H1 (cell line): ENCODE results near the gene MFAP4. TPM values are rescaled to one million over a fixed set of nuclear protein-coding genes. Genes with fewer than 3 reads are reported as not detected.

Experiments used
- CTCF ChIA-PET: fragments of 300-600 bp; sonication (Branson Sonifier 250); formaldehyde crosslinking; loops from one replicate; lab custom pipeline; 2021; ENCODE audit not compliant: partially characterized antibody; lab: Charles Lee
- POLR2A ChIA-PET: fragments of 300-600 bp; sonication (Branson Sonifier 250); formaldehyde crosslinking; loops from one replicate; lab custom pipeline; 2021; ENCODE audit warnings: inconsistent platforms; ENCODE audit not compliant: partially characterized antibody; lab: Charles Lee
- DNase-seq, 2 experiments: peaks; one replicate each; pipeline versions ENCODE4 v3.0.0 to v3.0.0-alpha.2; 2010 to 2022; ENCODE audit warnings: low spot score in 2 of 2, low read depth in 1 of 2, mixed read lengths in 1 of 2
- FAIRE-seq: peaks from 2 replicates; lab custom pipeline; 2011; peaks lifted over from hg19 to GRCh38; lab: Jason Lieb, UNC
- H2AFZ ChIP-seq: 2 replicates; pipeline ENCODE4 v1.8.1; 2012; ENCODE audit warnings: low read length, inconsistent platforms
- H2AK5ac ChIP-seq: 2 replicates; pipeline ENCODE4 v1.6.1; 2013; ENCODE audit warnings: low read depth, low read length
- H2BK120ac ChIP-seq: replicated peaks from 2 replicates; pipeline ENCODE3; 2013; ENCODE audit warnings: low read depth, low read length, inconsistent platforms
- H2BK12ac ChIP-seq: 2 replicates; pipeline ENCODE4 v1.6.1; 2013; ENCODE audit warnings: low read depth, low read length
- H2BK15ac ChIP-seq: 2 replicates; pipeline ENCODE4 v1.6.1; 2013; ENCODE audit warnings: low read length
- H2BK20ac ChIP-seq: 2 replicates; pipeline ENCODE4 v1.6.1; 2013; ENCODE audit warnings: low read length
- H2BK5ac ChIP-seq: 2 replicates; pipeline ENCODE4 v1.6.1; 2013; ENCODE audit warnings: low read depth, low read length
- H3K14ac ChIP-seq: 2 replicates; pipeline ENCODE4 v1.6.1; 2013; ENCODE audit warnings: inconsistent platforms; ENCODE audit not compliant: insufficient read length
- H3K18ac ChIP-seq: 2 replicates; pipeline ENCODE4 v1.6.1; 2013; ENCODE audit warnings: low read length; ENCODE audit errors: extremely low read depth
- H3K23ac ChIP-seq: 2 replicates; pipeline ENCODE4 v1.6.1; 2013; ENCODE audit warnings: inconsistent platforms; ENCODE audit not compliant: insufficient read length
- H3K23me2 ChIP-seq: 2 replicates; pipeline ENCODE4 v1.6.1; 2013; ENCODE audit warnings: low read depth, low read length
- H3K27ac ChIP-seq: 2 replicates; pipeline ENCODE4 v1.6.1; 2011; ENCODE audit warnings: low read depth, low read length, inconsistent platforms
- H3K27me3 ChIP-seq, 4 experiments: replicated peaks in 1 of 4; 1 replicate in 1 of 4; 2 replicates in 3 of 4; pipeline versions ENCODE4 v1.6.1 to v1.8.1; 2011 to 2013; ENCODE audit warnings: low read length in 3 of 4, mild to moderate bottlenecking in 3 of 4, inconsistent platforms in 2 of 4, mixed read lengths in 2 of 4, moderate library complexity in 1 of 4; ENCODE audit not compliant: control insufficient read depth in 3 of 4, insufficient read depth in 3 of 4; ENCODE audit errors: extremely low read depth in 1 of 4
- H3K36me3 ChIP-seq, 4 experiments: 2 replicates each; pipeline versions ENCODE4 v1.6.1 to v1.8.1; 2011 to 2013; ENCODE audit warnings: mild to moderate bottlenecking in 4 of 4, low read length in 3 of 4, moderate library complexity in 2 of 4, control low read depth in 1 of 4, inconsistent platforms in 1 of 4; ENCODE audit not compliant: insufficient read depth in 4 of 4, control insufficient read depth in 2 of 4
- H3K4ac ChIP-seq: replicated peaks from 2 replicates; pipeline ENCODE3; 2013; ENCODE audit warnings: low read length, low read depth, mixed read lengths, inconsistent platforms; ENCODE audit not compliant: insufficient read length
- H3K4me1 ChIP-seq, 4 experiments: replicated peaks in 1 of 4; 1 replicate in 1 of 4; 2 replicates in 3 of 4; pipeline versions ENCODE4 v1.6.1 to v1.8.1; 2011 to 2013; ENCODE audit warnings: low read length in 3 of 4, inconsistent platforms in 2 of 4, mixed read lengths in 1 of 4; ENCODE audit not compliant: insufficient read depth in 4 of 4, control insufficient read depth in 3 of 4
- H3K4me2 ChIP-seq, 2 experiments: 2 replicates each; pipeline versions ENCODE4 v1.6.1 to v1.8.1; 2011 to 2013; ENCODE audit warnings: low read depth in 2 of 2, low read length in 2 of 2, control low read depth in 1 of 2, inconsistent platforms in 1 of 2, mild to moderate bottlenecking in 1 of 2; ENCODE audit not compliant: insufficient read depth in 1 of 2
- H3K4me3 ChIP-seq, 4 experiments: fragments of 200-600, 300-600 bp in 1 of 4; sonication (generic), shearing (Covaris generic), sonication (Bioruptor Twin) in 1 of 4; 2 replicates each; pipeline versions ENCODE4 v1.5.1 to v1.8.1; 2011 to 2016; ENCODE audit warnings: low read length in 4 of 4, low read depth in 3 of 4, control low read depth in 2 of 4, inconsistent platforms in 2 of 4, mild to moderate bottlenecking in 2 of 4, mixed read lengths in 1 of 4, moderate library complexity in 1 of 4; ENCODE audit not compliant: insufficient read depth in 2 of 4; ENCODE audit errors: extremely low read depth in 1 of 4
- H3K56ac ChIP-seq: replicated peaks from 2 replicates; pipeline ENCODE3; 2013; ENCODE audit warnings: low read depth, mild to moderate bottlenecking, mixed read lengths, low read length, inconsistent platforms; ENCODE audit not compliant: insufficient read length
- H3K79me1 ChIP-seq: 2 replicates; pipeline ENCODE4 v1.6.1; 2013; ENCODE audit warnings: low read depth, low read length, control low read depth
- H3K79me2 ChIP-seq, 2 experiments: 2 replicates each; pipeline versions ENCODE4 v1.6.1 to v1.8.1; 2012 to 2013; ENCODE audit warnings: low read length in 2 of 2, mild to moderate bottlenecking in 2 of 2, inconsistent platforms in 1 of 2; ENCODE audit not compliant: insufficient read depth in 2 of 2, control insufficient read depth in 1 of 2
- H3K9ac ChIP-seq, 4 experiments: replicated peaks in 1 of 4; 1 replicate in 1 of 4; 2 replicates in 3 of 4; pipeline versions ENCODE4 v1.6.1 to v1.8.1; 2011 to 2013; ENCODE audit warnings: low read depth in 3 of 4, low read length in 3 of 4, control low read depth in 2 of 4, mild to moderate bottlenecking in 2 of 4, moderate library complexity in 2 of 4, inconsistent platforms in 1 of 4; ENCODE audit errors: extremely low read depth in 1 of 4
- H3K9me3 ChIP-seq, 2 experiments: 2 replicates each; pipeline versions ENCODE4 v1.6.1 to v1.8.1; 2012 to 2013; ENCODE audit warnings: mild to moderate bottlenecking in 2 of 2, moderate library complexity in 2 of 2, control low read depth in 1 of 2, inconsistent platforms in 1 of 2, low read depth in 1 of 2, low read length in 1 of 2, mixed read lengths in 1 of 2; ENCODE audit not compliant: insufficient read depth in 2 of 2
- H4K20me1 ChIP-seq, 2 experiments: replicated peaks in 1 of 2; 2 replicates each; pipeline versions ENCODE3 to v1.8.1; 2011 to 2013; ENCODE audit warnings: inconsistent platforms in 2 of 2, low read length in 2 of 2, mild to moderate bottlenecking in 1 of 2; ENCODE audit not compliant: insufficient read depth in 2 of 2, control insufficient read depth in 1 of 2
- H4K5ac ChIP-seq: 2 replicates; pipeline ENCODE4 v1.6.1; 2013; ENCODE audit warnings: low read length, low read depth, mixed read lengths, inconsistent platforms; ENCODE audit not compliant: insufficient read length
- H4K8ac ChIP-seq: 2 replicates; pipeline ENCODE4 v1.8.0; 2013; ENCODE audit warnings: mild to moderate bottlenecking, moderate library complexity, low read length, inconsistent platforms; ENCODE audit not compliant: insufficient read depth; ENCODE audit errors: extremely low read depth
- H4K91ac ChIP-seq: replicated peaks from 2 replicates; pipeline ENCODE3; 2013; ENCODE audit warnings: low read length, mixed read lengths, inconsistent platforms; ENCODE audit not compliant: insufficient read length
- BACH1 ChIP-seq: IDR thresholded peaks from 2 replicates; pipeline ENCODE4 v1.6.1; 2012; ENCODE audit warnings: low read length, improper control_type of control experiment
- CBX8 ChIP-seq: fragments of 300-800, 300-1000 bp; sonication (generic); IDR thresholded peaks from 2 replicates; pipeline ENCODE4 v1.7.1; 2016; ENCODE audit warnings: low read depth, low read length, borderline replicate concordance
- CHD1 ChIP-seq: IDR thresholded peaks from 2 replicates; pipeline ENCODE4 v1.6.1; 2012; ENCODE audit warnings: low read depth, low read length, improper control_type of control experiment
- FOSL1 ChIP-seq: IDR thresholded peaks from 2 replicates; pipeline ENCODE4 v1.6.1; 2011; ENCODE audit warnings: mild to moderate bottlenecking, low read depth, low read length, moderate library complexity; ENCODE audit not compliant: insufficient read depth
- GTF2F1 ChIP-seq: IDR thresholded peaks from 2 replicates; pipeline ENCODE4 v1.6.1; 2012; ENCODE audit warnings: low read depth, low read length, improper control_type of control experiment, borderline replicate concordance
- JUN ChIP-seq: IDR thresholded peaks from 2 replicates; pipeline ENCODE4 v1.6.1; 2011; ENCODE audit warnings: low read depth, mild to moderate bottlenecking, improper control_type of control experiment, low read length
- KDM5A ChIP-seq: fragments of 200-600 bp; IDR thresholded peaks from 2 replicates; pipeline ENCODE4 v1.7.1; 2012; ENCODE audit warnings: mild to moderate bottlenecking, low read length, inconsistent platforms, mixed read lengths
- MAFK ChIP-seq: IDR thresholded peaks from 2 replicates; pipeline ENCODE4 v1.6.1; 2012; ENCODE audit warnings: low read depth, mild to moderate bottlenecking, improper control_type of control experiment, low read length
- RBBP5 ChIP-seq: IDR thresholded peaks from 2 replicates; pipeline ENCODE4 v1.7.1; 2012; ENCODE audit warnings: low read depth, mild to moderate bottlenecking, inconsistent platforms, low read length, moderate library complexity, borderline replicate concordance
- TAF1 ChIP-seq: IDR thresholded peaks from 2 replicates; pipeline ENCODE4 v1.6.1; 2011; ENCODE audit warnings: mild to moderate bottlenecking, low read depth, low read length
- TEAD4 ChIP-seq: IDR thresholded peaks from 2 replicates; pipeline ENCODE4 v1.6.1; 2012; ENCODE audit warnings: low read depth, low read length, inconsistent platforms, mixed read lengths
- WGBS, 2 experiments: shearing (Covaris generic) in 1 of 2; methylation state at CpG; one replicate each; pipeline versions ENCODE4 v1.1.6 to v1.1.7; 2013 to 2015; ENCODE audit warnings: low lambda C conversion rate in 2 of 2, mixed read lengths in 2 of 2, inconsistent platforms in 1 of 2, low coverage in 1 of 2, missing lambda C conversion rate in 1 of 2; ENCODE audit not compliant: insufficient replicate concordance in 2 of 2, insufficient coverage in 1 of 2, insufficient read length in 1 of 2; ENCODE audit errors: extremely low coverage in 1 of 2, missing lambda C conversion rate in 1 of 2; 5-methylcytosine and 5-hydroxymethylcytosine counted together
- polyA plus RNA-seq, 7 experiments: library from polyadenylated mRNA; depleted of rRNA in 3 of 7; stranded (reverse) in 5 of 7; unstranded in 2 of 7; fragments of >200 nt in 5 of 7; fragments of 200-250 nt in 2 of 7; gene quantifications; 1 replicate in 5 of 7; 2 replicates in 1 of 7; 4 replicates in 1 of 7; pipeline versions ENCODE4 v1.2.1 to v1.2.3, GENCODE V29; 2011 to 2013; ENCODE audit warnings: missing spikeins in 2 of 7, mixed read lengths in 2 of 7
- total RNA-seq: library from RNA; stranded (reverse); fragmentation: NEBNext Ultra II Directional; extraction: Animal tissue kit (Norgen Biotek cat#: 25700); gene quantifications from 2 replicates; pipeline ENCODE4 v1.2.1, GENCODE V29; 2021
- TF ChIP-seq, protein P1 (sequence below): IDR thresholded peaks from 2 replicates; pipeline ENCODE4 v1.6.1; 2011; ENCODE audit warnings: low read depth, mild to moderate bottlenecking, low read length; ENCODE audit not compliant: insufficient read depth

MFAP4 gene
- total and polyA plus RNA-seq, 2 of the 8 experiments (the other 6 are each of a cell fraction or from before 2014, with no cell fraction given): 3.1 to 3.6 TPM

GRCh38 chr17:19357351-19357750 lies 29.6 kb downstream of the MFAP4 start:
- peaks cover 0 to 3% (median under 1%) of the 10 kb centered on the region in 4 experiments; a peak in 3 of 7 replicates for H3K4me1 ChIP-seq
- H2AFZ ChIP-seq: no peak overlapping the region
- WGBS, 2 experiments: 89% methylated on average over 7 of the region's 7 CpGs; no CpG with 5 or more reads in 1 of the 2 experiments
- H2BK15ac ChIP-seq: no peak overlapping the region
- H4K20me1 ChIP-seq: peaks cover 0 to 4% of the 10 kb centered on the region in 2 experiments
- no peak overlapping the region for H2BK120ac ChIP-seq
- FAIRE-seq: no peak
- no peak overlapping the region for H3K18ac ChIP-seq
- H2AK5ac ChIP-seq: no peak overlapping the region
- H4K91ac ChIP-seq: no peak overlapping the region
- H3K9me3 ChIP-seq: no peaks in the 10 kb centered on the region
- no peak overlapping the region for H3K4me3 ChIP-seq
- H3K79me2 ChIP-seq: no peaks in the 10 kb centered on the region
- no peak for DNase-seq
- CTCF ChIA-PET: interaction anchor here (1.1 kb wide), 1 partner anchor 68 kb away, joined by 3 read pairs; no protein-coding TSS in a partner anchor
- H3K4me2 ChIP-seq: no peak overlapping the region
- H3K4ac ChIP-seq: no peak overlapping the region
- no peak overlapping the region for H3K23ac ChIP-seq
- TF ChIP-seq BACH1 (no peak), FOSL1 (no peak), KDM5A (no peak), TAF1 (no peak), JUN (no peak), CHD1 (no peak), RBBP5 (no peak), MAFK (no peak), TEAD4 (no peak), CBX8 (no peak), GTF2F1 (no peak)
- TF ChIP-seq, protein P1, sequence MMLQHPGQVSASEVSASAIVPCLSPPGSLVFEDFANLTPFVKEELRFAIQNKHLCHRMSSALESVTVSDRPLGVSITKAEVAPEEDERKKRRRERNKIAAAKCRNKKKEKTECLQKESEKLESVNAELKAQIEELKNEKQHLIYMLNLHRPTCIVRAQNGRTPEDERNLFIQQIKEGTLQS: no peak
- no peaks in the 10 kb centered on the region for H3K27me3 ChIP-seq
- H2BK20ac ChIP-seq: no peak overlapping the region
- H3K27ac ChIP-seq: no peak overlapping the region
- H3K36me3 ChIP-seq: peaks cover 0 to 7% (median 0%) of the 10 kb centered on the region in 4 experiments; a peak in 1 of 8 replicates
- no peak overlapping the region for H3K9ac ChIP-seq
- no peak overlapping the region for H4K5ac ChIP-seq
- no peak overlapping the region for H3K56ac ChIP-seq
- H2BK12ac ChIP-seq: no peak overlapping the region
- no peak overlapping the region for H2BK5ac ChIP-seq
- H3K79me1 ChIP-seq: peaks cover 2% of the 10 kb centered on the region; the same call in 1 of the 2 replicates
- POLR2A ChIA-PET: interaction anchor here (1.3 to 2.0 kb wide), 2 partner anchors 13 to 15 kb away, joined by 5 to 6 read pairs; no protein-coding TSS in a partner anchor
- peaks cover 6% of the 10 kb centered on the region; the same call in 1 of the 2 replicates for H3K23me2 ChIP-seq
- H4K8ac ChIP-seq: no peak overlapping the region
- H3K14ac ChIP-seq: no peak overlapping the region
